Measurements from ENCODE around the gene KCNIP1. TPM values are rescaled to one million over a fixed set of nuclear protein-coding genes. Genes with fewer than 3 reads are reported as not detected.
A peak's percentile ranks its signal among the peaks of the same experiment; 100 is the strongest.

Gene KCNIP1
- total RNA-seq, 4 donors from 2014 or later = 0.97 to 1.7 TPM; not detected in 2

DNA sequence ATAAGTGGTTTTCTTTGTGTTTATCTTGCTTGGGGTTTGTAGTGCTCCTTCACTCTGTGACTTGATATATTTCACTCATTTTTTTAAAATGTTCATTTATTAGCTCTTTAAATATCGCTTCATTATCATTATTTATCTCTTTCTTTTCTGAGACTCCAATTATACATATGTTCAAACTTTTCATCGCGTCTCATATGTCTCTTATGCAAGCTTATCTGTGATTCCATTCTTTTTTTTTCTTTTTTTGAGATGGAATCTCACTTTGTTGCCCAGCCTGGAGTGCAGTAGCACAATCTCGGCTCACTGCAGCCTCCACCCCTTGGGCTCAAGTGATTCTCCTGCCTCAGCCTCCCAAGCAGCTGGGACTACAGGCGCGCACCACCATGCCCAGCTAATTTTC is 205.8 kb downstream of the KCNIP1 start:
- no peak overlapping the region for H3K4me3 ChIP-seq
- no peak for DNase-seq (ENCODE audit: extremely low spot score)
- H3K27me3 ChIP-seq = peaks cover 0 to 13% (median 0%) of the 10 kb centered on the region in 4 donors
- TF ChIP-seq EP300 (IDR thresholded peaks at IDR 0.05) (no peak), POLR2AphosphoS5 (IDR thresholded peaks at IDR 0.05) (no peak), POLR2A (IDR thresholded peaks at IDR 0.05; ENCODE audit: low read depth) (no peak)
- TF ChIP-seq, protein P1, sequence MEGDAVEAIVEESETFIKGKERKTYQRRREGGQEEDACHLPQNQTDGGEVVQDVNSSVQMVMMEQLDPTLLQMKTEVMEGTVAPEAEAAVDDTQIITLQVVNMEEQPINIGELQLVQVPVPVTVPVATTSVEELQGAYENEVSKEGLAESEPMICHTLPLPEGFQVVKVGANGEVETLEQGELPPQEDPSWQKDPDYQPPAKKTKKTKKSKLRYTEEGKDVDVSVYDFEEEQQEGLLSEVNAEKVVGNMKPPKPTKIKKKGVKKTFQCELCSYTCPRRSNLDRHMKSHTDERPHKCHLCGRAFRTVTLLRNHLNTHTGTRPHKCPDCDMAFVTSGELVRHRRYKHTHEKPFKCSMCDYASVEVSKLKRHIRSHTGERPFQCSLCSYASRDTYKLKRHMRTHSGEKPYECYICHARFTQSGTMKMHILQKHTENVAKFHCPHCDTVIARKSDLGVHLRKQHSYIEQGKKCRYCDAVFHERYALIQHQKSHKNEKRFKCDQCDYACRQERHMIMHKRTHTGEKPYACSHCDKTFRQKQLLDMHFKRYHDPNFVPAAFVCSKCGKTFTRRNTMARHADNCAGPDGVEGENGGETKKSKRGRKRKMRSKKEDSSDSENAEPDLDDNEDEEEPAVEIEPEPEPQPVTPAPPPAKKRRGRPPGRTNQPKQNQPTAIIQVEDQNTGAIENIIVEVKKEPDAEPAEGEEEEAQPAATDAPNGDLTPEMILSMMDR (IDR thresholded peaks at IDR 0.05) = no peak
- H3K9me3 ChIP-seq = peaks cover 0 to 13% (median 9%) of the 10 kb centered on the region in 4 donors
- WGBS = 72% methylated on average over 6 of the region's 6 CpGs
- H3K36me3 ChIP-seq = no peaks in the 10 kb centered on the region
- no peaks in the 10 kb centered on the region for H3K4me1 ChIP-seq
- H3K27ac ChIP-seq (replicated peaks in 1 of 4) = no peak overlapping the region
- intact Hi-C loops (cut with DNase I) = no loop called here

DNA sequence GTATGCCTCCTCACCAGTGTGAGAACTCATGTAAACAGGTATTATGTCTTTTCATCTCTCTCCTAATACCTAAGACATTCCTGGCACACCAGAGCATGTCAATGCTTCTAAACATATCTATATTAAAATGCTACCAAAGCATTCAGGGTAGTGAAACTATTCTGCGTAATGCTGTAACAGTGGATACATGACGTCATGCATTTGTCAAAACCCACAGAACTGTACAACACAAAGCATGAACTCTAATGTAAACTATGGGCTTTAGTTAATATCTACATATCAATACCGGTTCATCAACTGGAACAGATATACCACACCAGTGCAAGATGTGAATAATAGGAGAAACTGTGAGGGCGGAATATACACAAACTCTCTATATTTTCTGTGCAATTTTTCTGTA is 207.5 kb downstream of the KCNIP1 start:
- Histone ChIP-seq H3K36me3 (no peaks in the 10 kb centered on the region), H3K27me3 (peaks cover 0 to 10% (median 0%) of the 10 kb centered on the region in 4 donors), H3K4me1 (no peaks in the 10 kb centered on the region), H3K27ac (replicated peaks in 1 of 4) (no peak overlapping the region), H3K4me3 (no peak overlapping the region), H3K9me3 (peaks cover 0 to 13% (median 9%) of the 10 kb centered on the region in 4 donors)
- intact Hi-C loops (cut with DNase I) = no loop called here
- peak; percentile 24 for DNase-seq (ENCODE audit: extremely low spot score)
- WGBS = 82% methylated on average over 4 of the region's 4 CpGs
- no peak for TF ChIP-seq POLR2AphosphoS5 (IDR thresholded peaks at IDR 0.05)
- no peak for TF ChIP-seq POLR2A (IDR thresholded peaks at IDR 0.05; ENCODE audit: low read depth)
- no peak for TF ChIP-seq EP300 (IDR thresholded peaks at IDR 0.05)

DNA sequence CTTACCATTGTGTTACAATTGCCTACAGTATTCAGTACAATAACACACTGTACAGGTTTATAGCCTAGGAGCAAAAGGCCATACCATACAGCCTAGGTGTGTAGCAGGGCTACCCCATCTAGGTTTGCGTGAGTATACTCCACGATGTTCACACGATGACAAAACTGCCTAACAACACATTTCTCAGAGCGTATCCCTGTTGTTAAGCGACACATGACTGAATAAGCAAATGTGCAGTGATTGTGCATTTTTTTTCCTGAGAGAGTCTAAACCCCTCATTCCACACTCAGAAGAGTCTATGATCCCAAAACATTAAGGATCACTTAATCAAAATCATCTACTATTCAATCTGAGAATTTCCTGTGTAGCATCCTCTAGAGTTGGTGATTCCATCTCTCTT is 211.3 kb downstream of the KCNIP1 start:
- Histone ChIP-seq H3K4me3 (no peak overlapping the region), H3K4me1 (no peaks in the 10 kb centered on the region), H3K27me3 (peaks cover 0 to 28% (median 0%) of the 10 kb centered on the region in 4 donors), H3K9me3 (peaks cover 0 to 4% (median 0%) of the 10 kb centered on the region in 4 donors), H3K36me3 (no peaks in the 10 kb centered on the region), H3K27ac (replicated peaks in 1 of 4) (no peak overlapping the region)
- intact Hi-C loops (cut with DNase I) = no loop called here
- no peak for TF ChIP-seq POLR2A (IDR thresholded peaks at IDR 0.05; ENCODE audit: low read depth)
- TF ChIP-seq, protein P1 (IDR thresholded peaks at IDR 0.05) = no peak
- no peak for TF ChIP-seq EP300 (IDR thresholded peaks at IDR 0.05)
- TF ChIP-seq POLR2AphosphoS5 (IDR thresholded peaks at IDR 0.05) = no peak
- WGBS = 90% methylated on average over 5 of the region's 5 CpGs
- peak; percentile 60 for DNase-seq (ENCODE audit: extremely low spot score)

DNA sequence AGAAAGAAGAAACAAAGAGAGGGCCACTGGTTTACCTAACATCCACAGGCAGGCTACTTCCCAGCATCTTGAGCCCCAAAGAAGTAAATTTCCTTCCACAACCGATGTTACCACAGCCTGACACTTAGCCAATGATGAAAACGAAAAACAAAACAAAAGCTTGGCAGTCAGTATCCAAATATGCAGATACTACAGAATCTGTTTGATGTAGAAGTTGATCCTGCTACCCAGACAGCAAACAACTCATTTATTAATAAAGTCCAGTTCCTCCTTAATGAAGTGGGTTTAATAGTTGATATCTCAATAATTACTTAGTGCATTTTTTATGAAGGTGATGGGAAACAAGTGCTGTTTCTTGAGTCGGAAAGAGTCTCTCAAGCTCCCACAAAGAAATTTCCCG is 212.6 kb downstream of the KCNIP1 start:
- intact Hi-C loops (cut with DNase I) = no loop called here
- H3K27ac ChIP-seq (replicated peaks in 1 of 4) = no peak overlapping the region

DNA sequence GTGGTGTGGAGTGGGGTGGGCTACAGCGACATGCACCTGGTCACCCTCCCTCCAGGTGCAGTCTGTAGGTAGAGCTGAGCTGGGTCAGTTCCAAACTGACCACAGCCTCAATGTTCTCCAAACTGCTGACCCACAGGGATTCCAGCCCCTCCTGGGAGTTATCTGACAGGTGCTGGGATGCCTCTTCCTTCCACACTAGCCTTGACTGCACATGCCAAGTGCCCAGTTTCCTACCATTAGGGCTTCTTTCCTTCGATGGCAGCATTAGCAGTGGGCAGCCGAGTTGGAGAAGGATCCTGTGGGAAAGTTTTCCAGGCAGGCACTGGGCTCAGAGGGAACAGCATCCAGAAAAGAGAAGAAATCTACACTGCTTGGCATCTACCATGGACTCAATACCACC is 215.7 kb downstream of the KCNIP1 start:
- intact Hi-C loops (cut with DNase I) = no loop called here
- Histone ChIP-seq H3K36me3 (peaks cover 0 to 6% (median 0%) of the 10 kb centered on the region in 4 donors), H3K4me3 (no peak overlapping the region), H3K27ac (replicated peaks in 1 of 4) (no peak overlapping the region), H3K27me3 (peaks cover 0 to 22% (median 0%) of the 10 kb centered on the region in 4 donors), H3K4me1 (no peaks in the 10 kb centered on the region), H3K9me3 (no peaks in the 10 kb centered on the region)
- peak; percentile 42 for DNase-seq (ENCODE audit: extremely low spot score)
- 73% methylated on average over 3 of the region's 3 CpGs for WGBS
- TF ChIP-seq, protein P1 (IDR thresholded peaks at IDR 0.05) = no peak
- TF ChIP-seq EP300 (IDR thresholded peaks at IDR 0.05) (no peak), POLR2AphosphoS5 (IDR thresholded peaks at IDR 0.05) (no peak), POLR2A (IDR thresholded peaks at IDR 0.05; ENCODE audit: low read depth) (no peak)

More for the DNA sequence above, 212.6 kb downstream of the KCNIP1 start:
- TF ChIP-seq EP300 (IDR thresholded peaks at IDR 0.05) = no peak
- no peak for TF ChIP-seq POLR2AphosphoS5 (IDR thresholded peaks at IDR 0.05)
- TF ChIP-seq, protein P1 (IDR thresholded peaks at IDR 0.05) = no peak
- no peak for TF ChIP-seq POLR2A (IDR thresholded peaks at IDR 0.05; ENCODE audit: low read depth)
- no peaks in the 10 kb centered on the region for H3K4me1 ChIP-seq
- no peak overlapping the region for H3K4me3 ChIP-seq
- DNase-seq (ENCODE audit: extremely low spot score) = peak; percentile 29
- no peaks in the 10 kb centered on the region for H3K36me3 ChIP-seq
- no peaks in the 10 kb centered on the region for H3K9me3 ChIP-seq
- peaks cover 0 to 27% (median 0%) of the 10 kb centered on the region in 4 donors for H3K27me3 ChIP-seq
- 27% methylated on average over 4 of the region's 4 CpGs for WGBS

Data from esophagus muscularis mucosa (tissue), 4 donors.